Body of pancreas (tissue), 4 donors: ENCODE results near the gene VGLL4. TPM values are rescaled to one million over a fixed set of nuclear protein-coding genes. Genes with fewer than 3 reads are reported as not detected.

Experiments
- ATAC-seq: fragments of 150-250 bp; one replicate; pipeline ENCODE4 v1.9.1; 2016
- DNase-seq, 4 donors: peaks; one replicate each; pipeline ENCODE4 v3.0.0-alpha.2; 2019
- H3K27ac ChIP-seq, 4 donors: fragments of 200-600 bp; sonication (generic); 1 replicate in 3 of 4; 2 replicates in 1 of 4; pipeline versions ENCODE4 v1.5.1 to v1.6.1; 2016 to 2019; ENCODE audit warnings: mild to moderate bottlenecking in 1 of 4, mixed read lengths in 1 of 4, moderate library complexity in 1 of 4
- H3K27me3 ChIP-seq, 2 donors: fragments of 200-600 bp; sonication (generic); one replicate each; pipeline ENCODE4 v1.6.0; 2016; ENCODE audit warnings: mild to moderate bottlenecking in 1 of 2
- H3K36me3 ChIP-seq, 2 donors: fragments of 200-600 bp; sonication (generic); replicated peaks in 1 of 2; 2 replicates each; pipeline ENCODE4 v1.5.1; 2016; ENCODE audit warnings: low read depth in 2 of 2; ENCODE audit not compliant: insufficient read depth in 1 of 2
- H3K4me1 ChIP-seq: fragments of 200-600 bp; sonication (generic); one replicate; pipeline ENCODE4 v1.6.0; 2016
- H3K4me3 ChIP-seq, 2 donors: fragments of 200-600 bp; sonication (generic); 1 replicate in 1 of 2; 2 replicates in 1 of 2; pipeline ENCODE4 v1.5.1; 2016 to 2019
- H3K9me3 ChIP-seq, 3 donors: fragments of 200-600 bp; sonication (generic); 1 replicate in 2 of 3; 2 replicates in 1 of 3; pipeline ENCODE4 v1.5.1; 2016
- POLR2A ChIP-seq, 3 donors: fragments of 450-650 bp; IDR thresholded peaks; one replicate each; pipeline ENCODE4 v1.6.1; 2016; ENCODE audit warnings: antibody characterized with exemption in 3 of 3, mild to moderate bottlenecking in 2 of 3
- WGBS, 2 donors: methylation state at CpG; one replicate each; pipeline ENCODE4 v1.1.5; 2017; 5-methylcytosine and 5-hydroxymethylcytosine counted together
- intact Hi-C: fragments of 100-400 bp; cut with DNase I; formaldehyde crosslinking; loops from one replicate; pipeline ENCODE4 v1.15.1; 2023
- total RNA-seq, 2 donors: library from RNA; depleted of rRNA; stranded (reverse); fragments of >200 nt; gene quantifications; one replicate each; pipeline ENCODE4 v1.1.0, GENCODE V29; 2016
- TF ChIP-seq, protein P1 (sequence below), 7 experiments: fragments of 450-650 bp in 4 of 7; fragments of 200-600 bp in 3 of 7; sonication (generic) in 3 of 7; IDR thresholded peaks; one replicate each; pipeline ENCODE4 v1.5.1; 2016 to 2019; ENCODE audit warnings: antibody characterized with exemption in 7 of 7

VGLL4 gene
- total RNA-seq, 2 donors from 2014 or later = 66.4 to 91.0 TPM

DNA sequence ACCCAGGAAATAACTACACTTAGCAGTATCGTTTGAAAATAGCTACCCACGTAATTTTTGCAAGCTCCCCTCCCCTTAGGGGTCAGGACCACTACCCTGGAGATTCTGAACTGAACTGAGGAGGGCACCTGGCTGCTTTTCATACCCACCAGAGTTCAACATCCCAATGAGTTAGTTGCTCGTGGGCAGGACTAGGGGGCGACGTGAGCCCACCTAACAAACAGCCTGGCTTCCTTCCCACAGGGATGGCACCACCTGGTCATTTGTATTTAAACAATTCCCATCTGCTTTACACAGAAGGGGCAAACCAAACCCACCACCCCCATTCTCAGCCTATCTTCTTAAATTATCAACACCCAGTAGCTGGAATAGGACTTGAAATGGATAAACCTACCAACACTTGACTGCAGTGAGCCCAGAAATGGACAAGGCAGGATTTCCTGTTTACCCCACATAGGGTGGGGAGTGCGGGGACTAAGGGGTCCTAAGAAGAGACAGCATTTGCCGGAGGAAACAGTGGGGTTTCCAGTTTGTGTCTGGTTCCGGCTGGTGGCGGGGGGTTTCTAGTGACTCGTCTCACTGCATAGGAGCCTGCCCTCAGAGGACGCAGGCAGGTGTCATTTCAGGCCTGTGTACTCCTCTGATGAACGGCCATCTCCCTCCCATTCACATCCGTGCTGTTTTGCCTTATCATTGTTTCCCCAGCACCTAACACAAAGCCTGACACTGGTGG, 11.6 kb upstream of the VGLL4 start:
- H3K4me3 ChIP-seq = no peak overlapping the region
- H3K9me3 ChIP-seq = no peaks in the 10 kb centered on the region
- H3K27ac ChIP-seq = no peak overlapping the region
- ATAC-seq (no peak), DNase-seq (peak in 1 of 4 donors; percentile 38)
- no peaks in the 10 kb centered on the region for H3K27me3 ChIP-seq
- WGBS, 2 donors = 66 to 73% methylated on average over 13 of the region's 13 CpGs
- H3K4me1 ChIP-seq = peaks cover 68% of the 10 kb centered on the region
- TF ChIP-seq, protein P1, sequence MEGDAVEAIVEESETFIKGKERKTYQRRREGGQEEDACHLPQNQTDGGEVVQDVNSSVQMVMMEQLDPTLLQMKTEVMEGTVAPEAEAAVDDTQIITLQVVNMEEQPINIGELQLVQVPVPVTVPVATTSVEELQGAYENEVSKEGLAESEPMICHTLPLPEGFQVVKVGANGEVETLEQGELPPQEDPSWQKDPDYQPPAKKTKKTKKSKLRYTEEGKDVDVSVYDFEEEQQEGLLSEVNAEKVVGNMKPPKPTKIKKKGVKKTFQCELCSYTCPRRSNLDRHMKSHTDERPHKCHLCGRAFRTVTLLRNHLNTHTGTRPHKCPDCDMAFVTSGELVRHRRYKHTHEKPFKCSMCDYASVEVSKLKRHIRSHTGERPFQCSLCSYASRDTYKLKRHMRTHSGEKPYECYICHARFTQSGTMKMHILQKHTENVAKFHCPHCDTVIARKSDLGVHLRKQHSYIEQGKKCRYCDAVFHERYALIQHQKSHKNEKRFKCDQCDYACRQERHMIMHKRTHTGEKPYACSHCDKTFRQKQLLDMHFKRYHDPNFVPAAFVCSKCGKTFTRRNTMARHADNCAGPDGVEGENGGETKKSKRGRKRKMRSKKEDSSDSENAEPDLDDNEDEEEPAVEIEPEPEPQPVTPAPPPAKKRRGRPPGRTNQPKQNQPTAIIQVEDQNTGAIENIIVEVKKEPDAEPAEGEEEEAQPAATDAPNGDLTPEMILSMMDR (IDR thresholded peaks at IDR 0.05) = no peak
- intact Hi-C loops = no loop called here
- H3K36me3 ChIP-seq = no peaks in the 10 kb centered on the region

DNA sequence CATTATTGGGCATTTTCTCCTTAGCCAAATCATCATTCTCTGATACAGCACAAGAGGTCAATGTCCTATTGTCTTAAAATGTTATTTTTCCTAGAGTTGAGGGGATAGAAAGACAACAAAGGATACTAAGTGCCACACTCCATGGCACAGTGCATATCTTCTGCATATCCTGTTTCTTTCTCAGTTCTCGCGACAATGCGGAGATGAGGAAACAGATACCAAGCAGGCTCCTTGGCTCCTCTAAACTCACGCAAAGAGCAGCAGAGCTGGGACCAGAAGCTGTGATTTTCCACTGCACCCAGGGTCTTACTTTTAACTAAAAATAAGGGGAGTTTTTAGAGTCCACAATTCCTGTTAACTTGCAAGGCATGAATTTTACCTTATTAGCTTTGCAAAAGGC, 10.5 kb upstream of the VGLL4 start:
- H3K27me3 ChIP-seq = no peaks in the 10 kb centered on the region
- H3K4me1 ChIP-seq = peaks cover 59% of the 10 kb centered on the region
- peak overlapping the region in 2 of 4 donors; percentile 28 to 37 for H3K27ac ChIP-seq
- no peaks in the 10 kb centered on the region for H3K9me3 ChIP-seq
- ATAC-seq (no peak), DNase-seq (no peak)
- intact Hi-C loops = loop anchor here (5.0 kb wide), 1 partner anchor 272 kb away; no protein-coding TSS in a partner anchor
- H3K36me3 ChIP-seq = no peaks in the 10 kb centered on the region
- TF ChIP-seq, protein P1 (IDR thresholded peaks at IDR 0.05) = no peak
- TF ChIP-seq POLR2A (IDR thresholded peaks at IDR 0.05) = no peak
- no peak overlapping the region for H3K4me3 ChIP-seq
- 53 to 81% methylated on average over 4 of the region's 4 CpGs for WGBS, 2 donors

DNA sequence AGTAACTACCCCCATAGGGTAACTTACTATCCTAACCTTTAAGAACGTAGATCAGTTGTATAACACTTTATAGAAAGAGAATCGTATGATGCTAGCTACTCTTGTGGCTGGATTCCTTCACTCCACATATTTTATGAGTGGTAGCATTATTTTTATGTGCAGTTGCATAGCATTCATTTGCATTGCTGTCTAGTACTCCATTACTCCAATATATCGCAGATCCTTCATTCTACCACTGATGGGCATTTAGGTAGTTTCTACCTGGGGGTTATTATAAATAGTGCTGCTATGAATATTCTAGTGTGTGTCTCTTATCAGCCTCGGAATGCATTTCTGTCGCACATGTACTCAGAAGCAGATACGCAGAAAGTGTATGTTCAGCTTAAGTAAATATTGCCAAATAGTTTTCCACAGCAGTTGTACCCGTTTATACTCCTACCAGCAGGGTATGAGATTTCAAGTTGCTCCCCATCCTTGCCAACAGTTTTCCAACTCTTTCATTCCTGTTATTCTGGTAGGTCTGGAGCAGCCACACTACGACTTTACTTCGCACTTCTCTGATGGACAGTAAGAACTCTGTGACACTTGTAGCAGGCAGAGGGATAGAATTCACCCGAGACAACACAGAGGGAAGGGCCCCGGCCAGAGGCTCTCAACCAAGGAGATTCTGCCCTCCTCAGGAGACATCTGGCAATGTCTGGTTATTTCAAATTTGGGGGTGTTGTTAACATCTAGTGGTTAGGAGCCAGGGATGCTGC, 9.8 kb upstream of the VGLL4 start:
- 47 to 53% methylated on average over 11 of the region's 11 CpGs for WGBS, 2 donors
- Histone ChIP-seq H3K4me3 (no peak overlapping the region), H3K4me1 (peaks cover 53% of the 10 kb centered on the region), H3K27ac (peak overlapping the region in 3 of 4 donors; percentile 3 to 37 (median 28)), H3K9me3 (no peaks in the 10 kb centered on the region), H3K36me3 (no peaks in the 10 kb centered on the region), H3K27me3 (no peaks in the 10 kb centered on the region)
- ATAC-seq (peak; percentile 50), DNase-seq (peak in 2 of 4 donors; percentile 13 to 20)
- TF ChIP-seq POLR2A (IDR thresholded peaks at IDR 0.05) = no peak
- TF ChIP-seq, protein P1 (IDR thresholded peaks at IDR 0.05) = peak in 4 of 7 experiments; percentile 31 to 36 (median 33)
- intact Hi-C loops = loop anchor here (5.0 kb wide), 1 partner anchor 271 kb away; no protein-coding TSS in a partner anchor

DNA sequence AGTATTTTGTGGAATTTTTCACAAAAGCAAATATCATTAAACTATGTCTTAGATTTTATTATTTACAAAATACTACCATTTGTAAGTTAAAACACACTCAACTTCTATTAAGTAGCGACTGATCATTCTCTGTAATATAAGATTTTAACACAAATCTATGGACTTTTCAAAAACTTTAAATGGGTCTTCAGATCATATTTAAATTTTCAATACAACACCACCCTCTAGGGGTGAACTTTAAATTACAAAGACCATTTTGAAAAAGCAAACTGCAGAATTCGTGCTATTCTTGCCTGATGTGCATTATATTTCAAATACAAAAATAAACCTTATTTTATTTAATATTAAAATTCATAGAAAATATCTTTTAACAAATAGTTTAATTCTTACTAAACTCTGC, 8.2 kb upstream of the VGLL4 start:
- TF ChIP-seq, protein P1 (IDR thresholded peaks at IDR 0.05) = peak in 6 of 7 experiments; percentile 39 to 75 (median 58)
- TF ChIP-seq POLR2A (IDR thresholded peaks at IDR 0.05) = no peak
- intact Hi-C loops = loop anchor here (5.0 kb wide), 1 partner anchor 270 kb away; no protein-coding TSS in a partner anchor
- Histone ChIP-seq H3K27me3 (no peaks in the 10 kb centered on the region), H3K27ac (no peak overlapping the region), H3K36me3 (no peaks in the 10 kb centered on the region), H3K4me1 (peaks cover 37% of the 10 kb centered on the region), H3K9me3 (no peaks in the 10 kb centered on the region), H3K4me3 (no peak overlapping the region)
- 12 to 18% methylated on average over 2 of the region's 2 CpGs for WGBS, 2 donors
- DNase-seq = no peak
- ATAC-seq = no peak
